C4-2B (cell line): Measurements from ENCODE around the gene NLK.

ENCODE experiments used
- ZFX ChIP-seq: fragments of 450-650 bp; IDR thresholded peaks from 2 replicates; pipeline ENCODE4 v1.6.1; 2017
- TF ChIP-seq, protein P1 (sequence below): fragments of 450-650 bp; conservative IDR thresholded peaks from 2 replicates; pipeline ENCODE4 v1.5.1; 2017; ENCODE audit warnings: mild to moderate bottlenecking

DNA sequence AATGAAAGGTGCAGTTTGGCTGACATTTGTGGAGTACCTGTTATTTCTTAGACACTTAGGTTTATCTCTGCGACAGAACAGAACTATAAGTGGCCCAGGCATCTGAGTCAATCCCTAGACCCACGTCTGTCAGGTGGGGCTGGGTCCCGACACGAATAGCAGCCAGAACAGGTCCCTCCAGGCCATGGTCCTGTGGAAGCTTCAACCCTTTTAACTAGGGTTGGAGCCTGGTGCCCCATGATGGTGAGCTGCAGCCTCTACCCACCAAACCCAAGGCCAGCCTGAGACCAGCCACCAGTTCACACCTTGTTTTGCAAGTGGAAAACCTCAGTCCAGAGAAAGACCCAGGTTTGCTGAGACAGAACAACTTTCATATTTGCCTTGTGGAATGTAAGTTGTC is 202.0 kb downstream of the NLK start:
- TF ChIP-seq, protein P1, sequence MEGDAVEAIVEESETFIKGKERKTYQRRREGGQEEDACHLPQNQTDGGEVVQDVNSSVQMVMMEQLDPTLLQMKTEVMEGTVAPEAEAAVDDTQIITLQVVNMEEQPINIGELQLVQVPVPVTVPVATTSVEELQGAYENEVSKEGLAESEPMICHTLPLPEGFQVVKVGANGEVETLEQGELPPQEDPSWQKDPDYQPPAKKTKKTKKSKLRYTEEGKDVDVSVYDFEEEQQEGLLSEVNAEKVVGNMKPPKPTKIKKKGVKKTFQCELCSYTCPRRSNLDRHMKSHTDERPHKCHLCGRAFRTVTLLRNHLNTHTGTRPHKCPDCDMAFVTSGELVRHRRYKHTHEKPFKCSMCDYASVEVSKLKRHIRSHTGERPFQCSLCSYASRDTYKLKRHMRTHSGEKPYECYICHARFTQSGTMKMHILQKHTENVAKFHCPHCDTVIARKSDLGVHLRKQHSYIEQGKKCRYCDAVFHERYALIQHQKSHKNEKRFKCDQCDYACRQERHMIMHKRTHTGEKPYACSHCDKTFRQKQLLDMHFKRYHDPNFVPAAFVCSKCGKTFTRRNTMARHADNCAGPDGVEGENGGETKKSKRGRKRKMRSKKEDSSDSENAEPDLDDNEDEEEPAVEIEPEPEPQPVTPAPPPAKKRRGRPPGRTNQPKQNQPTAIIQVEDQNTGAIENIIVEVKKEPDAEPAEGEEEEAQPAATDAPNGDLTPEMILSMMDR = no peak
- TF ChIP-seq ZFX = no peak
